A172 (cell line): ENCODE results near the gene ZBTB33. TPM values are rescaled to one million over a fixed set of nuclear protein-coding genes. Genes with fewer than 3 reads are reported as not detected.

ENCODE experiments used
- DNase-seq: peaks from one replicate; pipeline ENCODE4 v3.0.0-alpha.2; 2015; ENCODE audit warnings: low spot score
- total RNA-seq: library from RNA; depleted of rRNA; stranded (reverse); fragments of >200 nt; shearing (Covaris generic); gene quantifications from 2 replicates; pipeline ENCODE4 v1.2.3, GENCODE V29; 2014; rRNA removed

ZBTB33 gene
- total RNA-seq, 1 experiment from 2014 or later, result 11.2 TPM

GRCh38 chrX:120305531-120306141 lies 55.0 kb downstream of the ZBTB33 start:
- DNase-seq, result no peak

- DNase-seq, result peak; percentile 4
These were observed 56.0 kb downstream of the ZBTB33 start for GRCh38 chrX:120306630-120307029.

Other genes starting within 250 kb of the ZBTB33 start
- gene RHOXF2B, start 173.1 kb upstream of the ZBTB33 start, total RNA-seq, result not detected in 2 replicates
- not detected in 2 replicates for gene RHOXF1, start 134.9 kb upstream of the ZBTB33 start, total RNA-seq
- not detected in 2 replicates for gene RHOXF2, start 92.2 kb upstream of the ZBTB33 start, total RNA-seq
- 4.0 and 4.6 TPM in 2 replicates for gene TMEM255A, start 60.6 kb downstream of the ZBTB33 start, total RNA-seq
- gene ATP1B4, start 111.3 kb downstream of the ZBTB33 start, total RNA-seq, result not detected in 2 replicates
- gene LAMP2, start 218.5 kb downstream of the ZBTB33 start, total RNA-seq, result 63.5 and 71.7 TPM in 2 replicates